Spleen (tissue), 7 donors: ENCODE data around the gene GUCY1A2.

ENCODE experiments used
- POLR2A ChIP-seq, 3 donors: fragments of 450-650 bp; IDR thresholded peaks; one replicate each; pipeline ENCODE4 v1.5.1; 2017; ENCODE audit warnings: antibody characterized with exemption in 3 of 3, mild to moderate bottlenecking in 1 of 3
- POLR2AphosphoS5 ChIP-seq, 3 donors: sonication (generic); formaldehyde crosslinking; IDR thresholded peaks; one replicate each; pipeline ENCODE4 v1.5.1; 2017; ENCODE audit warnings: antibody characterized with exemption in 3 of 3
- TF ChIP-seq, protein P1 (sequence below), 11 experiments: fragments of 200-600 bp in 7 of 11; fragments of 450-650 bp in 4 of 11; sonication (generic) in 4 of 11; IDR thresholded peaks in 8 of 11; conservative IDR thresholded peaks in 3 of 11; 1 replicate in 7 of 11; 2 replicates in 4 of 11; pipeline versions ENCODE4 v1.4.0 to v1.8.0; 2016 to 2021; ENCODE audit warnings: antibody characterized with exemption in 11 of 11, inconsistent platforms in 4 of 11, mild to moderate bottlenecking in 1 of 11
- donor health status: DM: no; HTN: no; CAD: no; lungs with moderate emphysema.
- donor health status: DM: no; HTN: no; CAD: no.
- donor health status: DM: no; HTN: no; CAD: no.

GRCh38 chr11:106684944-106685343 is 333.3 kb downstream of the GUCY1A2 start:
- TF ChIP-seq POLR2AphosphoS5 (IDR thresholded peaks at IDR 0.05): no peak
- TF ChIP-seq POLR2A (IDR thresholded peaks at IDR 0.05): no peak
- TF ChIP-seq, protein P1, sequence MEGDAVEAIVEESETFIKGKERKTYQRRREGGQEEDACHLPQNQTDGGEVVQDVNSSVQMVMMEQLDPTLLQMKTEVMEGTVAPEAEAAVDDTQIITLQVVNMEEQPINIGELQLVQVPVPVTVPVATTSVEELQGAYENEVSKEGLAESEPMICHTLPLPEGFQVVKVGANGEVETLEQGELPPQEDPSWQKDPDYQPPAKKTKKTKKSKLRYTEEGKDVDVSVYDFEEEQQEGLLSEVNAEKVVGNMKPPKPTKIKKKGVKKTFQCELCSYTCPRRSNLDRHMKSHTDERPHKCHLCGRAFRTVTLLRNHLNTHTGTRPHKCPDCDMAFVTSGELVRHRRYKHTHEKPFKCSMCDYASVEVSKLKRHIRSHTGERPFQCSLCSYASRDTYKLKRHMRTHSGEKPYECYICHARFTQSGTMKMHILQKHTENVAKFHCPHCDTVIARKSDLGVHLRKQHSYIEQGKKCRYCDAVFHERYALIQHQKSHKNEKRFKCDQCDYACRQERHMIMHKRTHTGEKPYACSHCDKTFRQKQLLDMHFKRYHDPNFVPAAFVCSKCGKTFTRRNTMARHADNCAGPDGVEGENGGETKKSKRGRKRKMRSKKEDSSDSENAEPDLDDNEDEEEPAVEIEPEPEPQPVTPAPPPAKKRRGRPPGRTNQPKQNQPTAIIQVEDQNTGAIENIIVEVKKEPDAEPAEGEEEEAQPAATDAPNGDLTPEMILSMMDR (IDR thresholded peaks at IDR 0.05 in 8 of 11, conservative IDR thresholded peaks at IDR 0.05 in 3 of 11): no peak
